Activated naive CD8-positive, alpha-beta T cell treated with anti-CD3 and anti-CD28 coated beads, Interleukin-2, amount 50 U/mL, for 24 hours (primary cell): ENCODE data around the gene INTS7.
"Not testable (repeated sequence)": the region's sequence is repeated elsewhere in the genome, so short reads cannot be mapped to it uniquely, and the experiment has no call there.

Experiments used
- ATAC-seq: fragments of 150-1000 bp; cut with Tn5 transposase; one replicate; pipeline ENCODE4 v1.10.0; 2021
- DNase-seq: peaks from one replicate; pipeline ENCODE4 v3.0.0; 2021
- H3K27ac Mint-ChIP-seq: one replicate; pipeline ENCODE4 v1.8.0; 2021; ENCODE audit warnings: mild to moderate bottlenecking, mixed read lengths
- H3K27me3 Mint-ChIP-seq: one replicate; pipeline ENCODE4 v1.8.0; 2021; ENCODE audit warnings: mixed read lengths
- H3K36me3 Mint-ChIP-seq: one replicate; pipeline ENCODE4 v1.8.0; 2021; ENCODE audit warnings: low read depth, mixed read lengths
- H3K4me1 Mint-ChIP-seq: one replicate; pipeline ENCODE4 v1.8.0; 2021; ENCODE audit warnings: mixed read lengths
- H3K4me3 Mint-ChIP-seq: one replicate; pipeline ENCODE4 v1.8.0; 2021; ENCODE audit warnings: mild to moderate bottlenecking, moderate library complexity, mixed read lengths
- H3K9me3 Mint-ChIP-seq: one replicate; pipeline ENCODE4 v1.8.0; 2021; ENCODE audit warnings: mixed read lengths

The INTS7 gene

GRCh38 chr1:211920602-211921226, 114.6 kb downstream of the INTS7 start:
- peaks cover 24% of the 10 kb centered on the region for H3K27me3 Mint-ChIP-seq
- ATAC-seq (no peak), DNase-seq (no peak)
- no peak overlapping the region for H3K4me3 Mint-ChIP-seq
- H3K36me3 Mint-ChIP-seq: no peaks in the 10 kb centered on the region
- H3K27ac Mint-ChIP-seq: no peak overlapping the region
- no peaks in the 10 kb centered on the region for H3K4me1 Mint-ChIP-seq
- no peaks in the 10 kb centered on the region for H3K9me3 Mint-ChIP-seq

- no peak for DNase-seq
- Mint-ChIP-seq H3K27ac (peak overlapping the region; percentile 26), H3K4me3 (no peak overlapping the region), H3K9me3 (no peaks in the 10 kb centered on the region), H3K36me3 (no peaks in the 10 kb centered on the region), H3K4me1 (no peaks in the 10 kb centered on the region), H3K27me3 (peaks cover 24% of the 10 kb centered on the region)
- ATAC-seq: no peak
Measured at GRCh38 chr1:211920141-211920572, 115.2 kb downstream of the INTS7 start.

GRCh38 chr1:211918843-211919414, 116.4 kb downstream of the INTS7 start:
- peaks cover 24% of the 10 kb centered on the region for H3K27me3 Mint-ChIP-seq
- ATAC-seq: no peak
- H3K4me3 Mint-ChIP-seq: no peak overlapping the region
- no peak overlapping the region for H3K27ac Mint-ChIP-seq
- H3K9me3 Mint-ChIP-seq: no peaks in the 10 kb centered on the region
- no peak for DNase-seq
- H3K36me3 Mint-ChIP-seq: no peaks in the 10 kb centered on the region
- no peaks in the 10 kb centered on the region for H3K4me1 Mint-ChIP-seq

GRCh38 chr1:211916458-211916857, 118.9 kb downstream of the INTS7 start:
- not testable (repeated sequence) for H3K27ac Mint-ChIP-seq, ATAC-seq, H3K4me1 Mint-ChIP-seq, H3K36me3 Mint-ChIP-seq, DNase-seq, H3K9me3 Mint-ChIP-seq, H3K4me3 Mint-ChIP-seq
- H3K27me3 Mint-ChIP-seq: peaks cover 20% of the 10 kb centered on the region

GRCh38 chr1:211915924-211916323, 119.4 kb downstream of the INTS7 start:
- no peak for DNase-seq
- Mint-ChIP-seq H3K27ac (no peak overlapping the region), H3K9me3 (no peaks in the 10 kb centered on the region)

GRCh38 chr1:211912844-211913432, 122.4 kb downstream of the INTS7 start:
- DNase-seq: no peak
- peaks cover 15% of the 10 kb centered on the region for H3K27me3 Mint-ChIP-seq
- H3K4me3 Mint-ChIP-seq: no peak overlapping the region
- no peaks in the 10 kb centered on the region for H3K36me3 Mint-ChIP-seq
- H3K4me1 Mint-ChIP-seq: no peaks in the 10 kb centered on the region
- no peak overlapping the region for H3K27ac Mint-ChIP-seq
- no peak for ATAC-seq
- no peaks in the 10 kb centered on the region for H3K9me3 Mint-ChIP-seq

More at GRCh38 chr1:211915924-211916323, 119.4 kb downstream of the INTS7 start:
- ATAC-seq: no peak
- H3K4me3 Mint-ChIP-seq: no peak overlapping the region
- H3K27me3 Mint-ChIP-seq: peaks cover 22% of the 10 kb centered on the region
- no peaks in the 10 kb centered on the region for H3K36me3 Mint-ChIP-seq
- no peaks in the 10 kb centered on the region for H3K4me1 Mint-ChIP-seq

GRCh38 chr1:211912038-211912437, 123.3 kb downstream of the INTS7 start:
- Mint-ChIP-seq H3K9me3 (no peaks in the 10 kb centered on the region), H3K4me1 (no peaks in the 10 kb centered on the region), H3K27me3 (peaks cover 12% of the 10 kb centered on the region), H3K27ac (no peak overlapping the region), H3K36me3 (no peaks in the 10 kb centered on the region), H3K4me3 (no peak overlapping the region)
- DNase-seq: no peak
- no peak for ATAC-seq

GRCh38 chr1:211910913-211911485, 124.4 kb downstream of the INTS7 start:
- H3K27me3 Mint-ChIP-seq: peaks cover 10% of the 10 kb centered on the region
- H3K4me1 Mint-ChIP-seq: no peaks in the 10 kb centered on the region
- DNase-seq (no peak), ATAC-seq (no peak)
- no peak overlapping the region for H3K27ac Mint-ChIP-seq
- no peaks in the 10 kb centered on the region for H3K36me3 Mint-ChIP-seq
- H3K9me3 Mint-ChIP-seq: no peaks in the 10 kb centered on the region
- H3K4me3 Mint-ChIP-seq: no peak overlapping the region

GRCh38 chr1:211910113-211910884, 125.1 kb downstream of the INTS7 start:
- ATAC-seq: no peak
- DNase-seq: no peak
- no peaks in the 10 kb centered on the region for H3K4me1 Mint-ChIP-seq
- H3K27me3 Mint-ChIP-seq: peaks cover 10% of the 10 kb centered on the region
- H3K4me3 Mint-ChIP-seq: no peak overlapping the region
- no peaks in the 10 kb centered on the region for H3K36me3 Mint-ChIP-seq
- no peaks in the 10 kb centered on the region for H3K9me3 Mint-ChIP-seq
- H3K27ac Mint-ChIP-seq: no peak overlapping the region

- DNase-seq (no peak), ATAC-seq (no peak)
- Mint-ChIP-seq H3K4me3 (no peak overlapping the region), H3K4me1 (no peaks in the 10 kb centered on the region), H3K36me3 (no peaks in the 10 kb centered on the region), H3K9me3 (no peaks in the 10 kb centered on the region), H3K27ac (no peak overlapping the region), H3K27me3 (peaks cover 10% of the 10 kb centered on the region)
Measured at GRCh38 chr1:211909395-211909794, 126.0 kb downstream of the INTS7 start.

- no peaks in the 10 kb centered on the region for H3K4me1 Mint-ChIP-seq
- peaks cover 10% of the 10 kb centered on the region for H3K27me3 Mint-ChIP-seq
- H3K9me3 Mint-ChIP-seq: no peaks in the 10 kb centered on the region
- ATAC-seq (no peak), DNase-seq (no peak)
- no peaks in the 10 kb centered on the region for H3K36me3 Mint-ChIP-seq
- H3K27ac Mint-ChIP-seq: no peak overlapping the region
- H3K4me3 Mint-ChIP-seq: no peak overlapping the region
Measured at GRCh38 chr1:211908951-211909350, 126.4 kb downstream of the INTS7 start.

GRCh38 chr1:211908453-211908852, 126.9 kb downstream of the INTS7 start:
- ATAC-seq (no peak), DNase-seq (no peak)

GRCh38 chr1:211903490-211904245, 131.7 kb downstream of the INTS7 start:
- H3K27me3 Mint-ChIP-seq: no peaks in the 10 kb centered on the region
- DNase-seq (no peak), ATAC-seq (no peak)
- no peak overlapping the region for H3K27ac Mint-ChIP-seq
- H3K4me3 Mint-ChIP-seq: no peak overlapping the region
- no peaks in the 10 kb centered on the region for H3K4me1 Mint-ChIP-seq
- H3K36me3 Mint-ChIP-seq: no peaks in the 10 kb centered on the region
- H3K9me3 Mint-ChIP-seq: no peaks in the 10 kb centered on the region

More at GRCh38 chr1:211908453-211908852, 126.9 kb downstream of the INTS7 start:
- Mint-ChIP-seq H3K36me3 (no peaks in the 10 kb centered on the region), H3K4me3 (no peak overlapping the region), H3K4me1 (no peaks in the 10 kb centered on the region), H3K27me3 (peaks cover 8% of the 10 kb centered on the region), H3K27ac (no peak overlapping the region), H3K9me3 (no peaks in the 10 kb centered on the region)
